Measurements from ENCODE around the gene MAT1A.

GRCh38 chr10:80289451-80290287 lies at the start of gene MAT1A:
- TF ChIP-seq CTCF (IDR thresholded peaks at IDR 0.05; ENCODE audit: insufficient read depth, low read depth, low read length), result no peak
- TF ChIP-seq EZH2 (IDR thresholded peaks at IDR 0.05; ENCODE audit: insufficient read depth, low read length), result no peak
